Aorta (tissue), 5 donors: ENCODE measurements around the gene RPGRIP1L. TPM values are rescaled to one million over a fixed set of nuclear protein-coding genes. Genes with fewer than 3 reads are reported as not detected.

Source experiments
- ATAC-seq: fragments of 200-7000 bp; cut with Tn5 transposase; one replicate; pipeline ENCODE4 v1.9.1; 2022; ENCODE audit warnings: moderate library complexity; ENCODE audit not compliant: low FRiP score
- DNase-seq, 2 donors: peaks; one replicate each; pipeline ENCODE4 v3.0.0-alpha.2; 2020
- H3K27ac ChIP-seq, 2 donors: one replicate each; pipeline ENCODE4 v1.5.1; 2013; ENCODE audit warnings: low read length in 2 of 2, mild to moderate bottlenecking in 2 of 2, moderate library complexity in 2 of 2, control low read depth in 1 of 2, inconsistent platforms in 1 of 2, low read depth in 1 of 2
- H3K27me3 ChIP-seq, 2 donors: one replicate each; pipeline ENCODE4 v1.6.1; 2013; ENCODE audit warnings: control low read depth in 1 of 2, low read length in 1 of 2, mild to moderate bottlenecking in 1 of 2, moderate library complexity in 1 of 2; ENCODE audit not compliant: insufficient read depth in 2 of 2, control insufficient read depth in 1 of 2
- H3K36me3 ChIP-seq, 2 donors: one replicate each; pipeline ENCODE4 v1.6.1; 2013; ENCODE audit warnings: control low read depth in 1 of 2, low read length in 1 of 2, mild to moderate bottlenecking in 1 of 2; ENCODE audit not compliant: insufficient read depth in 2 of 2, control insufficient read depth in 1 of 2
- H3K4me1 ChIP-seq, 2 donors: one replicate each; pipeline ENCODE4 v1.6.1; 2013; ENCODE audit warnings: low read length in 2 of 2, control low read depth in 1 of 2, mild to moderate bottlenecking in 1 of 2, moderate library complexity in 1 of 2; ENCODE audit not compliant: insufficient read depth in 2 of 2, control insufficient read depth in 1 of 2
- H3K4me3 ChIP-seq, 2 donors: one replicate each; pipeline ENCODE4 v1.5.1; 2013; ENCODE audit warnings: low read length in 2 of 2, control low read depth in 1 of 2, mild to moderate bottlenecking in 1 of 2
- H3K9me3 ChIP-seq: one replicate; pipeline ENCODE4 v1.6.1; 2013; ENCODE audit warnings: mild to moderate bottlenecking, low read length; ENCODE audit not compliant: control insufficient read depth
- WGBS, 2 donors: extraction: QIAGEN DNeasy Blood & Tissue Kit; methylation state at CpG; one replicate each; pipeline ENCODE4 v1.1.7; 2013; 5-methylcytosine and 5-hydroxymethylcytosine counted together
- intact Hi-C, 2 donors: fragments of 100-400 bp; cut with DNase I; formaldehyde crosslinking; loops; one replicate each; pipeline versions ENCODE4 v1.14.2 to v1.15.0; 2022
- polyA plus RNA-seq, 2 donors: library from polyadenylated mRNA; stranded (reverse); fragments of 200-250 nt; gene quantifications; one replicate each; pipeline ENCODE4 v1.2.3, GENCODE V29; 2013
- total RNA-seq, 2 donors: library from RNA; stranded (reverse); fragmentation: NEBNext Ultra II Directional; extraction: Animal tissue kit (Norgen Biotek cat#: 25700); gene quantifications; one replicate each; pipeline ENCODE4 v1.2.1, GENCODE V29; 2021
- donor health status: healthy with polysubstance abuse.
- donor health status: Bipolar disorder and iron deficiency.
- donor health status: DM: no; HTN: no; CAD: no.
- donor health status: DM: no; HTN: no; CAD: no.
- donor health status: DM: yes; HTN: yes; CAD: no.

The RPGRIP1L gene
- total and polyA plus RNA-seq, 4 donors: 1.4 to 7.3 (median 3.4) TPM

DNA sequence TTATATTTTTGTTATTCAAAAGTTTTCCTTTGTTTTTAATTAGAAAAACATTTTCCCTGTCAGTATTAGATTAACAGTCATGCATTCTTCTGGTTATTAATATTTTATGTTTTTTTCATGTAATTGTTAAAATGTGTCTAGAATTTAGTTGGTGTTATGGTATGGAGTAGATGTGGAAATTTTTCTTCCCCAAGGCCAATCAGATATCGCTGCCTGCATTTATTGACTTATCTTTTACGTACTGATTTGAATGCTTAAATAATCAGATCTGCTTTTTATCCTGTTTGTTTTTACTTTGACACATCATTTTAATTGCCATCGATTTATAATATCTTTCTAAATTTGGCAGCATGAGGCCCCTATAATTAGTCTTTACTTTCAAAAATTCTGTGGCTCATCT, 13.9 kb upstream of the RPGRIP1L start:
- H3K27ac ChIP-seq: no peak overlapping the region
- no peak for DNase-seq
- WGBS, 2 donors: 92% methylated on average over 3 of the region's 3 CpGs
- no peaks in the 10 kb centered on the region for H3K27me3 ChIP-seq
- H3K4me3 ChIP-seq: no peak overlapping the region
- ATAC-seq: no peak
- H3K36me3 ChIP-seq: peaks cover 0 to 2% of the 10 kb centered on the region in 2 donors
- intact Hi-C loops: no loop called here
- H3K4me1 ChIP-seq: peaks cover 0 to 6% of the 10 kb centered on the region in 2 donors
- no peaks in the 10 kb centered on the region for H3K9me3 ChIP-seq

DNA sequence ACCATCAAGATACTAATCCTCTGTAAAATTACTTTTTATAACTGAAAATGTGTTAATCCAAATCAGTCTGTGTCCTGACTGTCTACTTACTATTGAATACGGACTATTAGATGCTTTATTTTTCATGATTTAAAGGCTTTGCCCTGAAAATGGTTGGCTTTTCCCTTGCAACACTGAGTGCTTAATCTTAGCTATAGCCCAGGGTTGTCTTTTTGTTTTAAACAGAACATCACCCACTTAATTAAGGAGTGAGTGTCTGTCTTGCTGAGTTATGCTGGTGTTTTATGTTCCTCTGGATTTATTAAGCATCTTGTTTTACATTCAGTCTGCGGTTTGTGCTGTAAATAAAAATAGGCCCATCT, 11.3 kb upstream of the RPGRIP1L start:
- H3K4me1 ChIP-seq: peaks cover 0 to 7% of the 10 kb centered on the region in 2 donors
- intact Hi-C loops: no loop called here
- no peak overlapping the region for H3K4me3 ChIP-seq
- H3K9me3 ChIP-seq: no peaks in the 10 kb centered on the region
- ATAC-seq: no peak
- H3K27me3 ChIP-seq: no peaks in the 10 kb centered on the region
- no peak for DNase-seq
- H3K27ac ChIP-seq: no peak overlapping the region
- no peaks in the 10 kb centered on the region for H3K36me3 ChIP-seq
- WGBS, 2 donors: 81 to 84% methylated on average over 2 of the region's 2 CpGs

DNA sequence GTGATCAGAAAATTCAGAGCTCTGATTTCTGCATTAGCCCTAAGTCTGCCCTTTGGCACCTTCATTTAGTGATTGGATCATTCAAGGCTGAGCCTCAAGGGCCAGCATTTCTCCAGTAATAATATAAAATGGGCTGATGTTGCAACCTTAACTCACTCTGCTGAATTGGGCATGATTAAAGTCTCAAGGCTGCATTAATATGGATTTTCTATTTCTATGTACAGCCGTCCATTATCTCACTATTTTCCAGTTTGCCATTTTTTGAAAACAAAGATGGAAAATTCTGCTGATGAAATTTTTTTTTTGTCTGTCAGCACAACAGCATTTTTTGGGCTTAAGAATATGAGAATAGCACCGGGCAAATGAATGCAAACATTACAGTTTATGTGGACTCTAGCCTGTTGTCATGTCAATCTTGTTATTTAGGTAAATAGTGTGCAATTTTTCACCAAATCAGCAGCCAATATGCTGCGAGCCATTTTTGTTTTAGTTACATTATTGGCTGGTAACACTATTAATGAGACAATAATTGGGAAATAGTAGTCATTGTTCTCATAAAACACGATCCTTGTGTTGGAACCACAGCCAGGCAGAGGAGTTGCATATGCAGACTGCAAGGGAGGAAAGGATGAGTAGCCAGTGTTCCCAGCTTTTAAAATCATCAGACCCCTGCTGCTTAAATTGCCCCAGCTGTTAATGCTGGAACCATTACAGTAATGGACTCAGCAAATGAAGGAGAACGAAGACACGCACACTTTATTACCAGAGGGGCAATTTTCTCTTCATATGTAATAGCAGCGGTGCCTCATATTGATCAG, 10.8 kb upstream of the RPGRIP1L start:
- ATAC-seq (peak; percentile 46), DNase-seq (no peak)
- intact Hi-C loops: no loop called here

DNA sequence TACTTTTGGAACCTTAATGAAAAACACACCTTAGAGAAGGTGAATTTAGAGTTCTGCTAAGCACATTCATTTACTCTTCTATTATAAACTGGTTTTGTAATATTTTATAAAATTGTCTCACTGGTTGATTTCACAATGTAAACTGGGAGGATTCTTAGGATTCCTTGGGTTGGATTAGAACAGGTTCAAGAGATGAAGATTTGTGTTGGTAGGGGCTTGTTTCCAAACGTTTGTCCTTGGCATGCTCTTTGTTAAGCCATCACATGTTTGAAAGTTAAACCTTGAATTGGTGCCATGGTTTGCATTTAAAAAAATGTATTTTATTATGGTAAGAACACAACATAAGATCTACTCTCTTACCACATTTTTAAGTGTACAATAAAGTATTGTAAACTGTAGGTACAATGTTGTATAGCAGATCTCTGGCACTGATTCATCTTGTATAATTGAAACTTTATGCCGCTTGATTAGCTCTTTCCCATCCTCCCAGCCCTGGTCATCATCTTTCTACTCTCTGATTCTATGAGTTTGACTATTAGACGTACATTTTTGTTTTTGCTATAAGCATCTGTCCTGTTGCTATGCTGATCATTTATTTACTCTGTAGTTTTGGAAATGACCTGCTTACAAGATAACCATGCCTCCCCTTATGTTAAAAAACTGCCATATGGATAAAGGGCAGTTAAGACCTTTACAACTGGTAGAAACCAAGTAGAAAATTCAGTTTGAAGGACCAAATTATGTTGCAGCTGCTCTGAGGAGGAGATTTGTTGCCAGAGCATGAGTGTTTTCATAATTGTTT, 9.9 kb upstream of the RPGRIP1L start:
- intact Hi-C loops: no loop called here
- no peaks in the 10 kb centered on the region for H3K27me3 ChIP-seq
- no peak overlapping the region for H3K4me3 ChIP-seq
- H3K4me1 ChIP-seq: peaks cover 0 to 7% of the 10 kb centered on the region in 2 donors
- ATAC-seq (no peak), DNase-seq (no peak)
- H3K9me3 ChIP-seq: no peaks in the 10 kb centered on the region
- no peaks in the 10 kb centered on the region for H3K36me3 ChIP-seq
- H3K27ac ChIP-seq: no peak overlapping the region
- 62% methylated on average over 3 of the region's 3 CpGs for WGBS, 2 donors

More for the DNA sequence above, 10.8 kb upstream of the RPGRIP1L start:
- WGBS, 2 donors: 70 to 79% methylated on average over 7 of the region's 7 CpGs
- Histone ChIP-seq H3K9me3 (no peaks in the 10 kb centered on the region), H3K27me3 (no peaks in the 10 kb centered on the region), H3K27ac (no peak overlapping the region), H3K36me3 (no peaks in the 10 kb centered on the region), H3K4me3 (no peak overlapping the region), H3K4me1 (peaks cover 0 to 7% of the 10 kb centered on the region in 2 donors)

DNA sequence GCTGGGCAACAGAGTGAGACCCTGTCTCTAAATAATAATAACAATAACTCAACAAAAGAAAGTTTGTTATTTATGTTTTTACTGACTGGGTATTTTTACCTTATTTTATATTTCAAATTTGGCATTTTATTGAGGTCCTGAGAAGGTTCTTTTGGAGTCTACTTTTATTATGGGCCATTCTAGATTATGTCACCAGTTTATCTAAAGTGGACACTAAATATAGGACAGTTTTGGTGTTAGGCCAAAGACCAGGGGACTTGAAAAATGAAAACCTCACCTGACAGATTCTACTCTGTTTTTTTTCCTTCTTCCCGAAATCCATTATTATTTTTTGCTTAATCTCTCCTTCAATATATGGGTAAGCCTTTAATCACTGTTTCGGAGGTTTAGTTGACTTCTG, 8.4 kb upstream of the RPGRIP1L start:
- no peak overlapping the region for H3K27ac ChIP-seq
- no peak for DNase-seq
- H3K27me3 ChIP-seq: no peaks in the 10 kb centered on the region
- no peak overlapping the region for H3K4me3 ChIP-seq
- no peaks in the 10 kb centered on the region for H3K9me3 ChIP-seq
- peaks cover 0 to 10% of the 10 kb centered on the region in 2 donors for H3K4me1 ChIP-seq
- H3K36me3 ChIP-seq: no peaks in the 10 kb centered on the region
- no peak for ATAC-seq
- intact Hi-C loops: no loop called here
- 58 to 68% methylated on average over 2 of the region's 2 CpGs for WGBS, 2 donors

DNA sequence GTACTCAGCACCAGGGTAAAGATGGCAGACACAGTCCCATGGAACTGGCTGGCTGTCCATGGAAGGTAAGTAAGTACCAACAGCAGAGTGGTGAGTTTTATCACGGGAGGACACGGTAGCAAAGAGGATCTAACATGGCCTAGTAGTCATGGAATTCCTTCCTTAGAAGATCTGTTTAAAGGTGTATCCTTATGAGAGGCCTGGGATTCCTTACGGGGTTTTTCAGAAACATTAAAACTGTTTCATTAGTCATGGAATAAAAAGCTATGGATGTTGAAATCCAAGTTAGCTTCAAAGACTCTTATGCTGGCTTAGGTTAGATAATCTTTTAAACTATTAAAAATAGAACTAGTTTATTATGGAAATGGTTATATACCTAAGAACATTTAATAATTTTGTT, 7.7 kb upstream of the RPGRIP1L start:
- Histone ChIP-seq H3K4me3 (no peak overlapping the region), H3K27ac (no peak overlapping the region), H3K4me1 (peaks cover 0 to 10% of the 10 kb centered on the region in 2 donors), H3K36me3 (no peaks in the 10 kb centered on the region), H3K9me3 (no peaks in the 10 kb centered on the region), H3K27me3 (no peaks in the 10 kb centered on the region)
- no peak for ATAC-seq
- WGBS, 2 donors: 92 to 94% methylated on average over 3 of the region's 3 CpGs
- DNase-seq: no peak
- intact Hi-C loops: no loop called here

DNA sequence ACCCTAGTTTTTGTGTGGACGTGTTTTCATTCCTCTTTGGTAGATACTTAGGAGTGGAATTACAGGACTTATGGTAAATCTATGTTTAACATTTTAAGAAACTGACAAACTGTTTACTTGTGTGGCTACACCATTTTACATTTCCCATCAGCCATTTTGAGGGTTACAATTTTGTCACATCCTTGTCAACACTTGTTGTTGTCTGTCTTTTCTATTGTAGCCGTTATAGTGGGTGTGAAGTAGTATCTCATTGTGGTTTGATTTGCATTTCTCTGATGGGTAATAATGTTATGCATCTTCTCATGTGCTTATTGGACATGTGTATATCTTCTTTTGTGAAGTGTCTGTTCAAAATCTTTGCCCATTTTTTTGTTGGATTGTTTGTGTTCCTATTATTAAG, 4.8 kb upstream of the RPGRIP1L start:
- Histone ChIP-seq H3K36me3 (no peaks in the 10 kb centered on the region), H3K27ac (no peak overlapping the region), H3K27me3 (no peaks in the 10 kb centered on the region), H3K4me1 (peaks cover 0 to 8% of the 10 kb centered on the region in 2 donors), H3K4me3 (no peak overlapping the region), H3K9me3 (no peaks in the 10 kb centered on the region)
- DNase-seq (no peak), ATAC-seq (no peak)
- intact Hi-C loops: no loop called here
- WGBS, 2 donors: 92 to 93% methylated on average over 2 of the region's 2 CpGs

DNA sequence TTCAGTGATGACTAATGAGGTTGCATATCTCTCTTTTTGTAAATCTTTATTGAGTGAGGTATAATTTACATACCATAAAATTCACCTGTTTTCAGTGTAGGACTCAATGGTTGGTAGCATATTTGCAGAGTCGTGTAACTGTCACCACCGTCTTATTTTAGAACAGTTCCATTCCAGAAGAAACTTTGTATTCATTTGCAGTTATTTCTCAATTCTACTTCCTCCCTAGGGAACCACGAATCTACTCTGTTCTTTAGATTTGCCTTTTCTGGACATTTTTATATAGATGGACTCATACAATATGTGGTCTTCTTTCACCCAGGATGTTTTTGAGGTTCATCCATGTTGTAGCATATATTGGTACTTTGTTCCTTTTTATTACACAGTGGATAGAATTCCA, 4.0 kb upstream of the RPGRIP1L start:
- no peaks in the 10 kb centered on the region for H3K9me3 ChIP-seq
- DNase-seq (no peak), ATAC-seq (no peak)
- intact Hi-C loops: no loop called here
- no peak overlapping the region for H3K27ac ChIP-seq
- H3K27me3 ChIP-seq: no peaks in the 10 kb centered on the region
- H3K4me3 ChIP-seq: no peak overlapping the region
- peaks cover 0 to 8% of the 10 kb centered on the region in 2 donors for H3K4me1 ChIP-seq
- 15 to 23% methylated on average over 3 of the region's 3 CpGs for WGBS, 2 donors
- no peaks in the 10 kb centered on the region for H3K36me3 ChIP-seq
